ENCODE measurements around the gene MME. TPM values are rescaled to one million over a fixed set of nuclear protein-coding genes. Genes with fewer than 3 reads are reported as not detected.

The MME gene
- total and polyA plus RNA-seq, 10 of the 15 experiments (the other 5 are each of a cell fraction or from before 2014, with no cell fraction given) = under 0.01 to 0.23 (median 0.09) TPM; not detected in 3

DNA sequence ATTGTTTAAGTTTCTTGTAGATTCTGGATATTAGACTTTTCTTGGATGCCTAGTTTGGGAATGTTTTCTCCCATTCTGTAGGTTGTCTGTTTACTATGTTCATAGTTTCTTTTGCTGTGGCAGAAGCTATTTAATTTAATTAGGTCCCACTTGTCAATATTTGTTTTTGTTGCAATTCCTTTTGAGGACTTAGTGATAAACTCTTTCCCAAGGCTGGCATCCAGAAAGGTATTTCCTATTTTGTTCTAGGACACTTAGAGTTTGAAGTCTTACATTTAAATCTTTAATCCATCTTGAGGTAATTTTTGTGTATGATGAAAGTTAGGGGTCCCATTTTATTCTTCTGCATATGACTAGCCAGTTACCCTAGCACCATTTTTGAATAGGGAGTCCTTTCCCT is 54.9 kb downstream of the MME start:
- Histone ChIP-seq H3K36me3 (ENCODE audit: control insufficient read depth in 2 of 2, insufficient read depth in 2 of 2, low read length in 1 of 2) (no peaks in the 10 kb centered on the region), H3K9me3 (replicated peaks; ENCODE audit: control insufficient read depth, insufficient read depth, low read length) (no peaks in the 10 kb centered on the region), H3K9ac (ENCODE audit: control insufficient read depth, insufficient read depth, low read length) (no peak overlapping the region), H3K4me3 (no peak overlapping the region), H3K4me1 (ENCODE audit: control insufficient read depth, insufficient read depth, low read length) (no peaks in the 10 kb centered on the region), H3K27me3 (replicated peaks in 1 of 2; ENCODE audit: control insufficient read depth in 2 of 2, insufficient read depth in 2 of 2, low read length in 1 of 2) (no peaks in the 10 kb centered on the region), H4K20me1 (ENCODE audit: control insufficient read depth, insufficient read depth) (no peaks in the 10 kb centered on the region), H2AFZ (ENCODE audit: control insufficient read depth, low read depth, low read length) (no peak overlapping the region), H3K79me2 (ENCODE audit: control insufficient read depth, insufficient read depth, low read length) (no peaks in the 10 kb centered on the region), H3K4me2 (ENCODE audit: control insufficient read depth, insufficient read depth) (no peak overlapping the region), H3K27ac (ENCODE audit: control insufficient read depth, insufficient read depth) (no peak overlapping the region)
- no peak for TF ChIP-seq CTCF (IDR thresholded peaks at IDR 0.05 in 2 of 3, conservative IDR thresholded peaks at IDR 0.05 in 1 of 3; ENCODE audit: control insufficient read depth in 2 of 3, extremely low read depth in 1 of 3, insufficient read depth in 1 of 3, low read depth in 3 of 3, low read length in 3 of 3)
- in situ Hi-C loops (cut with MboI) (no loop called here), intact Hi-C loops (cut with micrococcal nuclease; ENCODE audit: unreplicated experiment) (no loop called here)
- no peak for ATAC-seq
- no peak for FAIRE-seq
- ChIA-PET CTCF (no interaction called here), POLR2A (no interaction called here), RAD21 (ENCODE audit: unreplicated experiment) (no interaction called here), SMC1A (ENCODE audit: uncharacterized antibody, unreplicated experiment) (no interaction called here)
- no peak for DNase-seq (ENCODE audit: low read depth, low spot score)
- BruUV-seq (replicated peaks) = no TSS peak

DNA sequence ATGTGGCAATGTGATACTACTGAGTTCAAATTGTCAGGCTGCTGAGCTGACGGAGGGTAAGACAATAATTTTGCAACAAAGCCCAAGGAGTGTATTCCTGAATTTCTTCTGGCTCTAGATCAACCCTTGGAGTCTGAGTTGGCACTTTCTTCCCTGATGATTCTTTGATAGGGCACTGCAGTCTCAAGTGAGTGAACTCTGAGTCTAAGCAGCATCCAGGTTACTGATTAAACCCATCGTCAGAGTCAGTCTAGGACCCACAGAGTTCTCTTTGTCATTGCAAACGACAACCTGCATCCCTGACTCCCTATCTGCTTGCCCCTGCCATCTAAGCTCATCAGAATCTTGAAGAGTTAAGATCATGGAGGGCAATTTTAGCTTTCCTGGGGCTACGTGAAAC is 58.6 kb downstream of the MME start:
- Histone ChIP-seq H3K36me3 (ENCODE audit: control insufficient read depth in 2 of 2, insufficient read depth in 2 of 2, low read length in 1 of 2) (no peaks in the 10 kb centered on the region), H2AFZ (ENCODE audit: control insufficient read depth, low read depth, low read length) (no peak overlapping the region), H3K9ac (ENCODE audit: control insufficient read depth, insufficient read depth, low read length) (no peak overlapping the region), H4K20me1 (ENCODE audit: control insufficient read depth, insufficient read depth) (no peaks in the 10 kb centered on the region), H3K27me3 (replicated peaks in 1 of 2; ENCODE audit: control insufficient read depth in 2 of 2, insufficient read depth in 2 of 2, low read length in 1 of 2) (no peaks in the 10 kb centered on the region), H3K27ac (ENCODE audit: control insufficient read depth, insufficient read depth) (no peak overlapping the region), H3K79me2 (ENCODE audit: control insufficient read depth, insufficient read depth, low read length) (no peaks in the 10 kb centered on the region), H3K4me3 (no peak overlapping the region), H3K9me3 (replicated peaks; ENCODE audit: control insufficient read depth, insufficient read depth, low read length) (no peaks in the 10 kb centered on the region), H3K4me1 (ENCODE audit: control insufficient read depth, insufficient read depth, low read length) (no peaks in the 10 kb centered on the region), H3K4me2 (ENCODE audit: control insufficient read depth, insufficient read depth) (no peak overlapping the region)
- no TSS peak for BruUV-seq (replicated peaks)
- intact Hi-C loops (cut with micrococcal nuclease; ENCODE audit: unreplicated experiment) = no loop called here
- FAIRE-seq (no peak), ATAC-seq (no peak), DNase-seq (ENCODE audit: low read depth, low spot score) (no peak)
- ChIA-PET CTCF (interaction anchor here (1.4 kb wide), 1 partner anchor 13 kb away, joined by 4 read pairs; no protein-coding TSS in a partner anchor), POLR2A (no interaction called here), RAD21 (ENCODE audit: unreplicated experiment) (no interaction called here), SMC1A (ENCODE audit: uncharacterized antibody, unreplicated experiment) (no interaction called here)
- WGBS (ENCODE audit: insufficient coverage, insufficient replicate concordance, low lambda C conversion rate, missing lambda C conversion rate) = 3% methylated on average over 4 of the region's 4 CpGs
- in situ Hi-C loops (cut with MboI) = no loop called here
- TF ChIP-seq STAT1 (conservative IDR thresholded peaks at IDR 0.05) = no peak
- no peak for TF ChIP-seq ZNF24 (IDR thresholded peaks at IDR 0.05)
- TF ChIP-seq, protein P1, sequence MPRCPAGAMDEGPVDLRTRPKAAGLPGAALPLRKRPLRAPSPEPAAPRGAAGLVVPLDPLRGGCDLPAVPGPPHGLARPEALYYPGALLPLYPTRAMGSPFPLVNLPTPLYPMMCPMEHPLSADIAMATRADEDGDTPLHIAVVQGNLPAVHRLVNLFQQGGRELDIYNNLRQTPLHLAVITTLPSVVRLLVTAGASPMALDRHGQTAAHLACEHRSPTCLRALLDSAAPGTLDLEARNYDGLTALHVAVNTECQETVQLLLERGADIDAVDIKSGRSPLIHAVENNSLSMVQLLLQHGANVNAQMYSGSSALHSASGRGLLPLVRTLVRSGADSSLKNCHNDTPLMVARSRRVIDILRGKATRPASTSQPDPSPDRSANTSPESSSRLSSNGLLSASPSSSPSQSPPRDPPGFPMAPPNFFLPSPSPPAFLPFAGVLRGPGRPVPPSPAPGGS (IDR thresholded peaks at IDR 0.05; ENCODE audit: borderline replicate concordance, insufficient read depth, low read depth, low read length, poor library complexity, severe bottlenecking) = no peak
- TF ChIP-seq HDAC2 (IDR thresholded peaks at IDR 0.05) = no peak
- no peak for TF ChIP-seq HDGF (IDR thresholded peaks at IDR 0.05)
- TF ChIP-seq KDM1A (IDR thresholded peaks at IDR 0.05; ENCODE audit: borderline replicate concordance) = no peak
- no peak for TF ChIP-seq ATF7 (IDR thresholded peaks at IDR 0.05; ENCODE audit: low read depth)
- no peak for TF ChIP-seq IRF5 (IDR thresholded peaks at IDR 0.05; ENCODE audit: borderline replicate concordance)
- no peak for TF ChIP-seq RELA (IDR thresholded peaks at IDR 0.05; ENCODE audit: borderline replicate concordance, partially characterized antibody)
- TF ChIP-seq BRCA1 (IDR thresholded peaks at IDR 0.05; ENCODE audit: low read depth, low read length) = no peak
- no peak for TF ChIP-seq E4F1 (IDR thresholded peaks at IDR 0.05; ENCODE audit: borderline replicate concordance, partially characterized antibody)

All from GM12878 (cell line).